Osteoblast (primary cell): ENCODE data around the gene JPH3. TPM values are rescaled to one million over a fixed set of nuclear protein-coding genes. Genes with fewer than 3 reads are reported as not detected.

Experiments
- DNase-seq: peaks from one replicate; pipeline ENCODE4 v3.0.0; 2011; ENCODE audit warnings: low spot score, mixed read lengths; ENCODE audit not compliant: insufficient read length; ENCODE audit errors: missing footprints
- H2AFZ ChIP-seq: 2 replicates; pipeline ENCODE4 v1.6.0; 2011; ENCODE audit warnings: mild to moderate bottlenecking, low read length
- H3K27ac ChIP-seq: 2 replicates; pipeline ENCODE4 v1.5.1; 2011; ENCODE audit warnings: mild to moderate bottlenecking, low read depth, low read length, moderate library complexity
- H3K27me3 ChIP-seq: 2 replicates; pipeline ENCODE4 v1.6.0; 2012; ENCODE audit warnings: mild to moderate bottlenecking, control low read depth, inconsistent platforms, low read length, moderate library complexity; ENCODE audit not compliant: insufficient read depth
- H3K36me3 ChIP-seq: 2 replicates; pipeline ENCODE4 v1.5.1; 2011; ENCODE audit warnings: mild to moderate bottlenecking, low read length, control low read depth, moderate library complexity; ENCODE audit not compliant: insufficient read depth
- H3K4me1 ChIP-seq: 2 replicates; pipeline ENCODE4 v1.5.1; 2011; ENCODE audit warnings: mild to moderate bottlenecking, low read length, control low read depth, moderate library complexity; ENCODE audit not compliant: insufficient read depth
- H3K4me2 ChIP-seq: 2 replicates; pipeline ENCODE4 v1.6.0; 2011; ENCODE audit warnings: mild to moderate bottlenecking, low read length; ENCODE audit not compliant: insufficient read depth
- H3K4me3 ChIP-seq: fragments of 200-600 bp; sonication (generic); 3 replicates; pipeline ENCODE4 v1.5.1; 2012; ENCODE audit warnings: mild to moderate bottlenecking, low read length, inconsistent platforms; ENCODE audit not compliant: insufficient read depth
- H3K79me2 ChIP-seq: 2 replicates; pipeline ENCODE4 v1.6.0; 2012; ENCODE audit warnings: mild to moderate bottlenecking, low read length, control low read depth, inconsistent platforms; ENCODE audit not compliant: insufficient read depth
- H3K9me3 ChIP-seq: 2 replicates; pipeline ENCODE4 v1.5.1; 2011; ENCODE audit warnings: low read depth, low read length, control low read depth
- H4K20me1 ChIP-seq: 2 replicates; pipeline ENCODE4 v1.6.0; 2012; ENCODE audit warnings: mild to moderate bottlenecking, low read length, control low read depth; ENCODE audit not compliant: insufficient read depth
- CTCF ChIP-seq: IDR thresholded peaks from 2 replicates; pipeline ENCODE4 v1.5.1; 2011; ENCODE audit warnings: mild to moderate bottlenecking, low read depth, low read length, moderate library complexity; ENCODE audit errors: extremely low read depth
- total RNA-seq: library from RNA; depleted of rRNA; stranded (reverse); fragments of >200 nt; gene quantifications from 2 replicates; pipeline ENCODE4 v1.2.3, GENCODE V29; 2012

Gene JPH3
- total RNA-seq, 1 donor = not detected

- no peaks in the 10 kb centered on the region for H4K20me1 ChIP-seq
- peaks cover 4% of the 10 kb centered on the region for H3K27me3 ChIP-seq
- no peaks in the 10 kb centered on the region for H3K36me3 ChIP-seq
- peak; percentile 18 for DNase-seq
- no peak overlapping the region for H3K4me2 ChIP-seq
- no peak overlapping the region for H2AFZ ChIP-seq
- no peaks in the 10 kb centered on the region for H3K9me3 ChIP-seq
- TF ChIP-seq CTCF = no peak
- no peak overlapping the region for H3K4me3 ChIP-seq
- no peak overlapping the region for H3K27ac ChIP-seq
- H3K4me1 ChIP-seq = no peaks in the 10 kb centered on the region
- H3K79me2 ChIP-seq = no peaks in the 10 kb centered on the region
Measured at GRCh38 chr16:87611456-87611855, 9.1 kb downstream of the JPH3 start.

GRCh38 chr16:87613961-87614360, 11.7 kb downstream of the JPH3 start:
- H4K20me1 ChIP-seq = no peaks in the 10 kb centered on the region
- DNase-seq = peak; percentile 34
- no peak overlapping the region for H2AFZ ChIP-seq
- peaks cover 8% of the 10 kb centered on the region for H3K27me3 ChIP-seq
- TF ChIP-seq CTCF = no peak
- H3K4me3 ChIP-seq = no peak overlapping the region
- no peaks in the 10 kb centered on the region for H3K36me3 ChIP-seq
- no peaks in the 10 kb centered on the region for H3K4me1 ChIP-seq
- no peaks in the 10 kb centered on the region for H3K9me3 ChIP-seq
- H3K27ac ChIP-seq = no peak overlapping the region
- no peak overlapping the region for H3K4me2 ChIP-seq
- no peaks in the 10 kb centered on the region for H3K79me2 ChIP-seq

- TF ChIP-seq CTCF = no peak
- peak; percentile 60 for DNase-seq
- Histone ChIP-seq H3K79me2 (no peaks in the 10 kb centered on the region), H3K27ac (no peak overlapping the region), H3K9me3 (no peaks in the 10 kb centered on the region), H4K20me1 (no peaks in the 10 kb centered on the region), H3K27me3 (peaks cover 8% of the 10 kb centered on the region), H3K4me1 (no peaks in the 10 kb centered on the region), H3K4me2 (no peak overlapping the region), H3K36me3 (no peaks in the 10 kb centered on the region), H3K4me3 (no peak overlapping the region), H2AFZ (no peak overlapping the region)
Measured at GRCh38 chr16:87615621-87616041, 13.3 kb downstream of the JPH3 start.

GRCh38 chr16:87616556-87616955, 14.2 kb downstream of the JPH3 start:
- H3K27me3 ChIP-seq = peaks cover 8% of the 10 kb centered on the region
- no peak for TF ChIP-seq CTCF
- no peak overlapping the region for H3K4me3 ChIP-seq

More at GRCh38 chr16:87616556-87616955, 14.2 kb downstream of the JPH3 start:
- no peaks in the 10 kb centered on the region for H3K9me3 ChIP-seq
- H3K27ac ChIP-seq = no peak overlapping the region
- H4K20me1 ChIP-seq = no peaks in the 10 kb centered on the region
- H2AFZ ChIP-seq = no peak overlapping the region
- H3K4me2 ChIP-seq = no peak overlapping the region
- no peaks in the 10 kb centered on the region for H3K4me1 ChIP-seq
- peak; percentile 62 for DNase-seq
- no peaks in the 10 kb centered on the region for H3K79me2 ChIP-seq
- no peaks in the 10 kb centered on the region for H3K36me3 ChIP-seq
